DMS114 treated with DMSO at 0.1 percent for 48 hours (cell line): ENCODE data around the gene DOC2B.
"Not testable (repeated sequence)": the region's sequence is repeated elsewhere in the genome, so short reads cannot be mapped to it uniquely, and the experiment has no call there.

Experiments
- DNase-seq: peaks from one replicate; lab custom pipeline; 2025; ENCODE audit not compliant: unreplicated experiment; lab: John Stamatoyannopoulos, UW

Gene DOC2B

GRCh38 chr17:213286-214105 lies 32.0 kb upstream of the DOC2B start:
- no peak for DNase-seq

- DNase-seq, result no peak
Observed at GRCh38 chr17:210402-210801, 29.0 kb upstream of the DOC2B start.

- no peak for DNase-seq
Observed at GRCh38 chr17:208429-208828, 27.0 kb upstream of the DOC2B start.

GRCh38 chr17:207775-208174 lies 26.3 kb upstream of the DOC2B start:
- DNase-seq, result no peak

- DNase-seq, result no peak
Observed at GRCh38 chr17:206941-207560, 25.6 kb upstream of the DOC2B start.

- DNase-seq, result not testable (repeated sequence)
Observed at GRCh38 chr17:206484-206883, 25.0 kb upstream of the DOC2B start.

- DNase-seq, result no peak
Observed at GRCh38 chr17:205817-206216, 24.4 kb upstream of the DOC2B start.

DNA sequence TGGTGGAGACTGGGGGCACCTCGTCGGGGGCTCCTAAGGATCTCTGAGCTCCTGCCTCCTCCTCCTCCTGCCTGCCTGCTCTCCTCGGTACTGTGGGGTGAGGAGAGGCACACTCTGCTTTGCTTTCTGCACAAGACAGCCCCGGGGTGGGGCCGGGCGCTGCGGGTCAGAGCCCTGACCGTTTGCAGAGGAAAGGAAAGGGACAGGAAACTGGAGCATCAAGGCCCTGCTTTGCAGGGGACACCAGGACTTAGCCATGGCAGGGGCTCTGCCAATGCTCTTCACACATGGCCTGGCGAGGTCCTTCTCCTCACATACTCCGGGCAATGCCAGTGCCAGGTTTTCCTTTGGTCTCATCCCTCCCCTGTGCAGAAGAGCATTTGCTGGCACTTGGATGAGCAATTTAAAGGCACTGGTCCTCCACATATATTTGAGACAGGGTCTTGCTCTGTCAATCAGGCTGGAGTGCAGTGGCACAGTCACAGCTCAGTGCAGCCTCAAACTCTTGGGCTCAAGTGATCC lies 23.8 kb upstream of the DOC2B start:
- DNase-seq, result no peak

GRCh38 chr17:204427-205147 lies 23.1 kb upstream of the DOC2B start:
- no peak for DNase-seq

DNA sequence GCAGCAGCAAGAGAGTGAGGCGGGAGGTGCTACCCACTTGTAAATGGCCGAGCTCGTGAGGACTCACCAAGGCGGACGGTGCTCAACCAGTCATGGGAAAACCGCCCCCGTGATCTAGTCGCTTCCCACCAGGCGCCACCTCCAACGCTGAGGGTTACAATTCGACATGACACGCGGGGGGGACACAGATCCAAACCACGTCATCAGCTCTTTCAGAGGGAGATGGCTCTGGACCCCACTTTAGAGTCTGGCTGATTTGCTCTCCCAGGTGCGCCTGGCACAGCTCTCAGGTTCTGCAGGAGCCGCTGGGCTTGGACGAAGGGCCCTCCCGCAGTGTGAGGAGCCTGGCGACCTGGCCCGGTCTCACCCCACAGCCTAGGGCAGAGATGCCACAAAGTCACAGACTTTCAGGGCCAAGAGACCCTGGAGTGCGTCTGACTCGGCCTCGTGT lies 21.1 kb upstream of the DOC2B start:
- DNase-seq, result no peak

GRCh38 chr17:201736-202135 lies 20.3 kb upstream of the DOC2B start:
- DNase-seq, result not testable (repeated sequence)

- DNase-seq, result not testable (repeated sequence)
Observed at GRCh38 chr17:201257-201656, 19.8 kb upstream of the DOC2B start.

GRCh38 chr17:200586-200985 lies 19.1 kb upstream of the DOC2B start:
- no peak for DNase-seq

DNA sequence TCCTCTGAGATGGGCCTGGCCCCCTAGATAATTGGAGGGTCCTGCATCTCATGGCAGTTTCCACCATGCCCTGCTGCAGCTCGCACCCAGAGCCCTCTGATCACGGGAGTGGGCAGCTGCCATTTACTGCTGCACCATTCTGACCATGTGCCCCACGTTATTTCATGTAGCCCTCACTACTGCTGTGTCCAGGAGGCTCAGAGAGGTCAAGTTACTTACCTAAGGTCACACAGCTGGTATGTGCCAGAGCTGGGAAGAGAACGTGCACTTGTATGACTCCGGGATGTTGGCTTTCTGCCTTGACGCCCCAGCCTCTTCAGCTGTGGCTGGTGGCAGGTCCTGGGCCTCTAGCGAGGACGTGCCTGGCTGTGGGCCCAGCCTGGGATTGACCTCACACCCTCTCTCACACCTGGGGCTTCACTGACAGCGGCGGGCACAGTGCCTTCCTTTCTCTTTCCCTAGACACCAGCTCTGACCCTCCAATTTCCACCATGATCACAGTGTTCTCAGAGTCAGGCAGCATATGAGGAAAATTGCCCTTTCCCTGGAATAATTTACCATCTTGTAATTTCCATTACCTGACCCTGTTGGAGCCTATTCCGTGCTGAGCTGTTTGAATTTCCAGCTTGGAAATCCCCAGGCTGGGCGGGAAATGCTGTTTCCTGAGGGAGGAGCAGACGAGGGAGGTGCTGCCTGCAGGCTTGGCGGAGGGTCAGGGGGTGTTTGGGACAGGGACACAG lies 18.5 kb upstream of the DOC2B start:
- DNase-seq, result no peak

DNA sequence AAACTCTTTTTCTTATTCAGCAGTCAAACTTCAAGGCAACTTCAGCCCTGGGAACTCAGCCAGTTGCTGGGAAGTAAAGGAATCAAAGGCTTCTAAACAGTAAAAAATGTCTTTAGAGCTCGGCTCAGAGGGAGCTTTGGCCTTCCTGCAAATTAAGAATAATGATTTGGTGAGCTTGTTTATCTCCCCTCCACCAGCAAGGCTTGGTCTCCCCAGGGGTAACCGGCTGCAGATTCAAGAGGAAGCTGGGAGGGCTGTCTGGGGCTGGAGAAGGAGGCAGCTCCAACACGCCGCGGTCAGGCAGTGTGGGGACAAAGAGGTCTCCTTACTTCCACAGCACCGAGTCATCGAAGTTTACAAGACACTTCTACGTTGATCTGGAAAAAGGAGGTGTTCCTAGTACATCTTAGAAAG lies 17.7 kb upstream of the DOC2B start:
- DNase-seq, result no peak

- DNase-seq, result not testable (repeated sequence)
Observed at GRCh38 chr17:198225-198624, 16.8 kb upstream of the DOC2B start.

DNA sequence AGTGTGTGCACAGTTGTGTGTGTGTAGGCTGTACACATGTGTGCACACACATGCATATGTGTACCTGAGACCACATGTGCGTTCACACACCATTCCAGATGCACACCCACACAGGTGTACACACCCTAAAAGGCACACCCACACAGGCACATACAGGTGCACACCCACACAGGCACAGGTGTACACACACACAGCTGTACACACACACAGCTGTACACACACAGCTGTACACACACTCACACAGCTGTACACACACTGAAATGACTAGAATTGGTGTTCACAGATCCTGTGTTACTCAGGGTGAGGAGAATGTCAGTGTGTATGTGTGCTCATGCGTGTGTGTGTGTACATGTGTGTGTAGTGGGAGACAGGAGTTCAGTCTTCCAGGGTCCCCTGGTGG lies 15.9 kb upstream of the DOC2B start:
- no peak for DNase-seq

GRCh38 chr17:194828-195602 lies 13.6 kb upstream of the DOC2B start:
- DNase-seq, result no peak

- no peak for DNase-seq
Observed at GRCh38 chr17:193841-194806, 12.7 kb upstream of the DOC2B start.
